ENCODE data around the gene ZBTB7B.

ZBTB7B gene

DNA sequence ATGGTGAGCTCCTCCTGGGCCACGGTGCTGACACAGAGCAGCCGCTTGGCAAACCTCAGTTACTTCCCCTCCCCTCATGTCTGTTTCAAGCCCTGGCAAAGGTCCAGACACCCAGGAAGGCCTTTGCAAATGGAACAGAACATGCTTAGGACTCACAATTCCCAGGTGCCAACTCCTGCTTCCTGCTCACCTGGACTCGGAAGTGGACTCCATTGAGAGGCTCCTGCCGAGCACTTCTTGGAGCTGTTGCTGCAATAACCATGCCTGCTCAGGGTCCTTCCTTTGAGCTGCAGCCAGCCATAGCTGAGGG lies 20.3 kb downstream of the ZBTB7B start:
- DNase-seq (ENCODE audit: low spot score in 2 of 2) (no peak), ATAC-seq (replicated peaks; ENCODE audit: extremely low read depth, poor library complexity, severe bottlenecking) (no peak)
- Mint-ChIP-seq H3K4me1 (peaks cover 15% of the 10 kb centered on the region), H3K27me3 (no peaks in the 10 kb centered on the region), H3K4me3 (no peak overlapping the region), H3K9me3 (no peaks in the 10 kb centered on the region), H3K27ac (ENCODE audit: low read depth) (no peak overlapping the region), H3K36me3 (ENCODE audit: insufficient read depth) (no peaks in the 10 kb centered on the region)

GRCh38 chr1:155023627-155024026 lies 21.0 kb downstream of the ZBTB7B start:
- no peak overlapping the region for H3K4me3 Mint-ChIP-seq
- H3K9me3 Mint-ChIP-seq: no peaks in the 10 kb centered on the region
- no peak overlapping the region for H3K27ac Mint-ChIP-seq (ENCODE audit: low read depth)
- ATAC-seq (replicated peaks; ENCODE audit: extremely low read depth, poor library complexity, severe bottlenecking): no peak
- DNase-seq (ENCODE audit: low spot score in 2 of 2): no peak
- H3K27me3 Mint-ChIP-seq: peaks cover 2% of the 10 kb centered on the region
- no peaks in the 10 kb centered on the region for H3K36me3 Mint-ChIP-seq (ENCODE audit: insufficient read depth)
- H3K4me1 Mint-ChIP-seq: peaks cover 12% of the 10 kb centered on the region

GRCh38 chr1:155024315-155024714 lies 21.7 kb downstream of the ZBTB7B start:
- Mint-ChIP-seq H3K27me3 (peaks cover 9% of the 10 kb centered on the region), H3K9me3 (no peaks in the 10 kb centered on the region), H3K4me1 (peaks cover 10% of the 10 kb centered on the region), H3K36me3 (ENCODE audit: insufficient read depth) (no peaks in the 10 kb centered on the region), H3K27ac (ENCODE audit: low read depth) (no peak overlapping the region), H3K4me3 (no peak overlapping the region)
- ATAC-seq (replicated peaks; ENCODE audit: extremely low read depth, poor library complexity, severe bottlenecking) (no peak), DNase-seq (ENCODE audit: low spot score in 2 of 2) (no peak)

- no peaks in the 10 kb centered on the region for H3K9me3 Mint-ChIP-seq
- no peaks in the 10 kb centered on the region for H3K4me1 Mint-ChIP-seq
- H3K27me3 Mint-ChIP-seq: peaks cover 13% of the 10 kb centered on the region
- H3K4me3 Mint-ChIP-seq: no peak overlapping the region
- no peak overlapping the region for H3K27ac Mint-ChIP-seq (ENCODE audit: low read depth)
- no peak for DNase-seq (ENCODE audit: low spot score in 2 of 2)
- peaks cover 1% of the 10 kb centered on the region for H3K36me3 Mint-ChIP-seq (ENCODE audit: insufficient read depth)
- ATAC-seq (replicated peaks; ENCODE audit: extremely low read depth, poor library complexity, severe bottlenecking): no peak
Measured at GRCh38 chr1:155026154-155026553, 23.6 kb downstream of the ZBTB7B start.

DNA sequence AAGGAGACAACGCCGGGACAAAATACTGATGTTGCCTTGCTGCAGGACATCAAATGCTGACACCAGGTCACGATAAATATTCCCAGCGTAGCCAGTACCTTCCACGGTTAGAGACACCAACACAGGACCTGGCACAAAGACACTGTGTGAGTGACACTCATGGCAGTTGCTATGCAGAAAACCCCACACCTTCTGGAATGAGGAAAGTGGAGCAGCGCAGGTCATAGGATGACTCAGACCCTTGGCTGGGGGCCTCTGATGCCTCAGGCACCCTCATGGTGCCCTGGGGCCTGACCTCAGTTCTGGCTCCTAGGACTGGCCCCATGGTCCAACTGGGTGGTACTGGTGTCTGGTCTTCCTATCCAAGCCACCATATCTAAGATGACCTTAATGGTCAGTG lies 24.0 kb downstream of the ZBTB7B start:
- no peaks in the 10 kb centered on the region for H3K4me1 Mint-ChIP-seq
- ATAC-seq (replicated peaks; ENCODE audit: extremely low read depth, poor library complexity, severe bottlenecking): no peak
- H3K27me3 Mint-ChIP-seq: peaks cover 13% of the 10 kb centered on the region
- DNase-seq (ENCODE audit: low spot score in 2 of 2): no peak
- H3K27ac Mint-ChIP-seq (ENCODE audit: low read depth): no peak overlapping the region
- no peaks in the 10 kb centered on the region for H3K9me3 Mint-ChIP-seq
- H3K4me3 Mint-ChIP-seq: no peak overlapping the region
- H3K36me3 Mint-ChIP-seq (ENCODE audit: insufficient read depth): peaks cover 1% of the 10 kb centered on the region

- Mint-ChIP-seq H3K4me3 (no peak overlapping the region), H3K36me3 (ENCODE audit: insufficient read depth) (peaks cover 1% of the 10 kb centered on the region)
Measured at GRCh38 chr1:155029513-155030242, 27.1 kb downstream of the ZBTB7B start.

GRCh38 chr1:155030243-155030795 lies 27.7 kb downstream of the ZBTB7B start:
- DNase-seq (ENCODE audit: low spot score in 2 of 2) (no peak), ATAC-seq (replicated peaks; ENCODE audit: extremely low read depth, poor library complexity, severe bottlenecking) (no peak)
- H3K27ac Mint-ChIP-seq (ENCODE audit: low read depth): no peak overlapping the region
- H3K4me1 Mint-ChIP-seq: no peaks in the 10 kb centered on the region
- no peak overlapping the region for H3K4me3 Mint-ChIP-seq
- peaks cover 1% of the 10 kb centered on the region for H3K36me3 Mint-ChIP-seq (ENCODE audit: insufficient read depth)
- no peaks in the 10 kb centered on the region for H3K9me3 Mint-ChIP-seq
- H3K27me3 Mint-ChIP-seq: peaks cover 22% of the 10 kb centered on the region

More at GRCh38 chr1:155029513-155030242, 27.1 kb downstream of the ZBTB7B start:
- H3K27ac Mint-ChIP-seq (ENCODE audit: low read depth): no peak overlapping the region
- peaks cover 22% of the 10 kb centered on the region for H3K27me3 Mint-ChIP-seq
- ATAC-seq (replicated peaks; ENCODE audit: extremely low read depth, poor library complexity, severe bottlenecking): no peak
- DNase-seq (ENCODE audit: low spot score in 2 of 2): no peak
- no peaks in the 10 kb centered on the region for H3K4me1 Mint-ChIP-seq
- no peaks in the 10 kb centered on the region for H3K9me3 Mint-ChIP-seq

DNA sequence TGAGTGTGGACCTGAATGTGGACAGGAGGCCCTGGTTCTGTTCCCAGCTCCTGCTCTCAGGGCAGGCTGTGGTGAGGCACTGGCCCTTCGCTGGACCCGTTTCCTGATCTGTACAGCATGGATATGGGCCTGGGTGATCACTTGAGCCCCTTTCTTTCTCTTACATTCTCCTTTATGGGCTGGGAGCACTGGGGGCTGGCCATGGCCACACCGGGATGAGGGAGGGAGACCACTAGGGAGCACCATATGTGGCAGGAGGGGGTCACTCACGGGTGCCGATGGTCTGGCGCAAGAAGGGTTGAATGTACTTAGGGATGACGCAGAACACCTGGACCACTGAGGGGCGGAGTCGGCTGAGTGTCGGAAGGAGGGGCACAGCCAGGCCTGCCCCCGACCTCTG lies 28.3 kb downstream of the ZBTB7B start:
- H3K27ac Mint-ChIP-seq (ENCODE audit: low read depth): no peak overlapping the region
- H3K9me3 Mint-ChIP-seq: no peaks in the 10 kb centered on the region
- no peak for DNase-seq (ENCODE audit: low spot score in 2 of 2)
- H3K4me1 Mint-ChIP-seq: no peaks in the 10 kb centered on the region
- peaks cover 1% of the 10 kb centered on the region for H3K36me3 Mint-ChIP-seq (ENCODE audit: insufficient read depth)
- no peak for ATAC-seq (replicated peaks; ENCODE audit: extremely low read depth, poor library complexity, severe bottlenecking)
- H3K4me3 Mint-ChIP-seq: no peak overlapping the region
- peaks cover 22% of the 10 kb centered on the region for H3K27me3 Mint-ChIP-seq

DNA sequence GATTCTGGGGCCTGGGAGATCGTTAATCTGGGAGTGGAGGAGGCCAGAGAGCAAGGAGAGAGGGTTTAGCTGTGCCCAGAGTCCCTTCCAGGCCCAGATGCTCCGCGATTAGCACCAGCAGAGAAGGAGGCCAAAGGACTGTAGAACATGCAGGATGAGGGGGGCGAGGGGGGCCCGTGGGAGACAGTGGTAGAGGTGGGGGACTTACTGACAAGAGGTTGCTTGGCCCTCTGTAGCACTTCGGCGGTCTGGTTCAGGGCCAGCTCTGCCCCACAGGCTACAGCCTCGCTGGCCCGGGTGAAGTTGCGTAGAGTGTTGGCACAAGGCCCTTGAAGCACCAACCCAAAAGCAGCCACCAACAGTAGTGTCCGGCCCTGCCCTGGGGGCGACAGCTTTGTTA lies 30.3 kb downstream of the ZBTB7B start:
- H3K36me3 Mint-ChIP-seq (ENCODE audit: insufficient read depth): peaks cover 1% of the 10 kb centered on the region
- H3K9me3 Mint-ChIP-seq: no peaks in the 10 kb centered on the region
- no peaks in the 10 kb centered on the region for H3K4me1 Mint-ChIP-seq
- no peak overlapping the region for H3K4me3 Mint-ChIP-seq
- DNase-seq (ENCODE audit: low spot score in 2 of 2): no peak
- peaks cover 27% of the 10 kb centered on the region for H3K27me3 Mint-ChIP-seq
- no peak for ATAC-seq (replicated peaks; ENCODE audit: extremely low read depth, poor library complexity, severe bottlenecking)
- no peak overlapping the region for H3K27ac Mint-ChIP-seq (ENCODE audit: low read depth)

DNA sequence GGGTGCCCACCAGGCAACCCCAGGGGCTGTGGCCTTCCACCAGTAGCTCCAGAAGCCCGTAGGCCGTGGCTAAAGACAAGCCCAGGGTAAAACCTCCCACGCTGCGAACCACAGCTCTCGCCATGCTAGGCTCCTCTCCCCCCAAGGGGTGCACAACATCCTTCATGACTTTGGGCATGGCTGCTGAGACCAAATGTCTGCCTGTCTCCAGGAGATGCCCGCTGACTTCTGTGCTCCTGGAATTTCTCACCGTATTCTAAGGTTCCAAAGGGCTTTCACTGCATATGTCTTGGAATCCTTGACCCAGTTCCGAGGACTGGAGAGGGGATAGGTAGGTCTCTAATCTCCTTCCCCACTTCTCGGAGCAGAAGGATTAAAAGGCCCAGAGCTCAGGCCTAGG lies 30.9 kb downstream of the ZBTB7B start, which contains the start of the genes DCST1 and DCST2:
Gene DCST1, plus strand, starts transcription at position 301 of the 400 bp plus-strand sequence. CDS start 213 bp downstream, outside the sequence.
Gene DCST2, minus strand, starts transcription at position 258 of the 400 bp plus-strand sequence. Its CDS starts 80 bp downstream, at position 178.
- no peaks in the 10 kb centered on the region for H3K4me1 Mint-ChIP-seq
- DNase-seq (ENCODE audit: low spot score in 2 of 2) (no peak), ATAC-seq (replicated peaks; ENCODE audit: extremely low read depth, poor library complexity, severe bottlenecking) (no peak)
- H3K27me3 Mint-ChIP-seq: peaks cover 32% of the 10 kb centered on the region
- H3K36me3 Mint-ChIP-seq (ENCODE audit: insufficient read depth): peaks cover 1% of the 10 kb centered on the region
- no peak within 1 kb of the TSS for H3K4me3 Mint-ChIP-seq
- H3K9me3 Mint-ChIP-seq: no peaks in the 10 kb centered on the region
- H3K27ac Mint-ChIP-seq (ENCODE audit: low read depth): no peak within 1 kb of the TSS

DNA sequence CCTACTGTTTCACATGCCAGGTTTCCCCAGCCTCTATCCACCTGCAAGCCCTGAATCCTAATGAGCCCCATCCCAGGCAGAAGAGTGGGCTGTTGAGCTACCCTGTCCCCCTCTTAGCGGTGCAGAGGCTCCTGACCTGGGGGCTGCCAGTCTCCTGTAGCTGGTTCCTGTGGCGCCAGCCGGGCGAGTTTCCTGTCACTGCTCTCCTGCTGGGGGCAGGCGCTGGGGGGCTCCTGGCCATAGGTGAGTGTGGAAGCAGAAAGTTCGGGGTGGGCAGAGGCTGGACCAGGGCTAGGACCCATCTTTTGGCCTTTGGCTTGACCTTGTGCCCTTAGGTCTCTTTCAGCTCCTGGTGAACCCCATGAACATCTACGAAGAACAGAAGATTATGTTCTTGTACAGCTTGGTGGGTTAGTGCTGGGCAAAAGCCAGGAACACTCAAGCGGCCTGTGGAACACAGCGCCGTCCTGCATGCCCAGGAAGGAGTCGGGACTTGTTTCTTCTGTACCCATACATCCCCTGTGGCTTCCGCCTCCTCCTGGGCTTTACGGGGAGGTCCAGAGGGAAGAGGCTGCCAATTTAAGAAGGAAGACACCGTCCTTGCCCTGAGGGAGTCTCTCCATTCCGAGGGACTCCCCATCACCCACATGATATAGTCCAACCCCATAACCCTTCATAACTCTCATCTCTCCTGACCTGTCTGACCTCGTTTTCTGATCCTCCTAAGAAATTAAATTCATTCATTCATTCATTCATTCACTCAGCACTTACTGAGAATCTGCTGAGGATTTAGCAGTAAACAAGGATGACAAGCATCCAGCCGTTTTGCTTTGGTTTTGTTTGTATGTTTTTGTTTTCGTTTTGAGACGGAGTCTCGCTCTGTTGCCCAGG lies 32.0 kb downstream of the ZBTB7B start:
- ATAC-seq (replicated peaks; ENCODE audit: extremely low read depth, poor library complexity, severe bottlenecking) (no peak), DNase-seq (ENCODE audit: low spot score in 2 of 2) (no peak)
- no peak overlapping the region for H3K27ac Mint-ChIP-seq (ENCODE audit: low read depth)
- no peak overlapping the region for H3K4me3 Mint-ChIP-seq
- no peaks in the 10 kb centered on the region for H3K9me3 Mint-ChIP-seq
- H3K36me3 Mint-ChIP-seq (ENCODE audit: insufficient read depth): peaks cover 1% of the 10 kb centered on the region
- no peaks in the 10 kb centered on the region for H3K4me1 Mint-ChIP-seq
- peaks cover 32% of the 10 kb centered on the region for H3K27me3 Mint-ChIP-seq

DNA sequence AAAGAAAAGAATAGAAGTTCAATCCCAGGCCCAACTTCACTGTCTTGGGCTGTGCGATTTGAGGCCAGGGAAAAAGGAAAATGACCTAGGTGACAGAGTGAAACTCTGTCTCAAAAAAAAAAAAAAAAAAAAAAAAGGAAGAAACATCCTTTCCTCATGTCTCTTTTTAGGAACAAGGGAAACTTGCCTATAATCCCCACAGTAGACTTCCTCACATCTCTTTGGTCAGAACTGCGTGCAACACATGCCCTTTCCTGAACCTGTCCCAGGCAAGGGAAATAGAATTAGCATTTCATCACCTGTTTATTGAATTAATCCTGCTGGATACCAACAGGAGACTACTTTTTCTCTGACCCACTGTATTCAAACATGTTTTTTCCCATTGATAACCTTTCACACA lies 33.3 kb downstream of the ZBTB7B start:
- DNase-seq (ENCODE audit: low spot score in 2 of 2) (no peak), ATAC-seq (replicated peaks; ENCODE audit: extremely low read depth, poor library complexity, severe bottlenecking) (no peak)
- no peak overlapping the region for H3K4me3 Mint-ChIP-seq
- H3K36me3 Mint-ChIP-seq (ENCODE audit: insufficient read depth): no peaks in the 10 kb centered on the region
- no peaks in the 10 kb centered on the region for H3K4me1 Mint-ChIP-seq
- H3K9me3 Mint-ChIP-seq: no peaks in the 10 kb centered on the region
- no peak overlapping the region for H3K27ac Mint-ChIP-seq (ENCODE audit: low read depth)
- H3K27me3 Mint-ChIP-seq: peaks cover 31% of the 10 kb centered on the region
